ENCODE measurements around the gene FREY1.

DNA sequence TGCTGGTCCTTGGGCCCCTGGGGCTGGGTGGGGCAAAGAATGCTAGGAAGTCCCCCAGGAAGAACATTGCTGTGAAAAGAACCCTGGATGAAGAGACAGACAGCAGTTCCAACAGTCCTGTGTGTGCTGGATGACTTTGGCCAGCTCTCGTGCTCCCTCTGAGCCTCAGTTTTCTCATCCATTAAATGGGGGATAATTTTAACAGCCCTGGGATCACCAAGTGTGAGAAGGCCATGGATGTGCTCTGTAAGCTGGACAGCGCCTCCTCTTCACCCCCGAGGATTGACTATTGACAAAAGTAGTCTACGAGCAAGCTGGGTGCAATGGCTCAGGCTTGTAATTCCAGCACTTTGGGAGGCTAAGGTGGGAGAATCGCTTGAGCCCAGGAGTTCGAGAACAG lies 17.9 kb upstream of the FREY1 start:
- TF ChIP-seq TAF1 (IDR thresholded peaks at IDR 0.05; ENCODE audit: borderline replicate concordance, insufficient read depth, low read length): no peak
- TF ChIP-seq SIN3A (IDR thresholded peaks at IDR 0.05; ENCODE audit: borderline replicate concordance, insufficient read depth, low read length): no peak
- TF ChIP-seq POLR2AphosphoS5 (IDR thresholded peaks at IDR 0.05; ENCODE audit: low read depth, low read length): no peak
- TF ChIP-seq, protein P1, sequence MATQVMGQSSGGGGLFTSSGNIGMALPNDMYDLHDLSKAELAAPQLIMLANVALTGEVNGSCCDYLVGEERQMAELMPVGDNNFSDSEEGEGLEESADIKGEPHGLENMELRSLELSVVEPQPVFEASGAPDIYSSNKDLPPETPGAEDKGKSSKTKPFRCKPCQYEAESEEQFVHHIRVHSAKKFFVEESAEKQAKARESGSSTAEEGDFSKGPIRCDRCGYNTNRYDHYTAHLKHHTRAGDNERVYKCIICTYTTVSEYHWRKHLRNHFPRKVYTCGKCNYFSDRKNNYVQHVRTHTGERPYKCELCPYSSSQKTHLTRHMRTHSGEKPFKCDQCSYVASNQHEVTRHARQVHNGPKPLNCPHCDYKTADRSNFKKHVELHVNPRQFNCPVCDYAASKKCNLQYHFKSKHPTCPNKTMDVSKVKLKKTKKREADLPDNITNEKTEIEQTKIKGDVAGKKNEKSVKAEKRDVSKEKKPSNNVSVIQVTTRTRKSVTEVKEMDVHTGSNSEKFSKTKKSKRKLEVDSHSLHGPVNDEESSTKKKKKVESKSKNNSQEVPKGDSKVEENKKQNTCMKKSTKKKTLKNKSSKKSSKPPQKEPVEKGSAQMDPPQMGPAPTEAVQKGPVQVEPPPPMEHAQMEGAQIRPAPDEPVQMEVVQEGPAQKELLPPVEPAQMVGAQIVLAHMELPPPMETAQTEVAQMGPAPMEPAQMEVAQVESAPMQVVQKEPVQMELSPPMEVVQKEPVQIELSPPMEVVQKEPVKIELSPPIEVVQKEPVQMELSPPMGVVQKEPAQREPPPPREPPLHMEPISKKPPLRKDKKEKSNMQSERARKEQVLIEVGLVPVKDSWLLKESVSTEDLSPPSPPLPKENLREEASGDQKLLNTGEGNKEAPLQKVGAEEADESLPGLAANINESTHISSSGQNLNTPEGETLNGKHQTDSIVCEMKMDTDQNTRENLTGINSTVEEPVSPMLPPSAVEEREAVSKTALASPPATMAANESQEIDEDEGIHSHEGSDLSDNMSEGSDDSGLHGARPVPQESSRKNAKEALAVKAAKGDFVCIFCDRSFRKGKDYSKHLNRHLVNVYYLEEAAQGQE (IDR thresholded peaks at IDR 0.05; ENCODE audit: insufficient read depth in 1 of 2, low read depth in 2 of 2, low read length in 2 of 2): peak in 1 of 2 experiments; percentile 77; a peak in 2 of 4 replicates
- no peak for TF ChIP-seq FOXP2 (optimal IDR thresholded peaks at IDR 0.05; ENCODE audit: borderline replicate concordance, extremely low read depth, extremely low read length, insufficient read depth)
